OCI-LY1 (cell line): ENCODE measurements around the gene PCSK4.

Experiments
- H2AFZ ChIP-seq: fragments of 200-600 bp; sonication (generic), shearing (Covaris generic); 2 replicates; pipeline ENCODE4 v1.6.0; 2014; ENCODE audit warnings: antibody characterized with exemption, mild to moderate bottlenecking, low read length
- H3F3A ChIP-seq: fragments of 200-600 bp; sonication (generic), shearing (Covaris generic); 2 replicates; pipeline ENCODE4 v1.6.0; 2014; ENCODE audit warnings: mild to moderate bottlenecking, antibody characterized with exemption, low read length, moderate library complexity; ENCODE audit not compliant: insufficient read depth
- H3K27ac ChIP-seq: fragments of 200-600 bp; sonication (generic); 2 replicates; pipeline ENCODE4 v1.5.1; 2014; ENCODE audit warnings: low read length, mixed run types, mild to moderate bottlenecking, low read depth; ENCODE audit not compliant: poor library complexity, severe bottlenecking
- H3K27me3 ChIP-seq: fragments of 200-600 bp; sonication (generic); 2 replicates; pipeline ENCODE4 v1.6.0; 2014; ENCODE audit warnings: antibody characterized with exemption, mild to moderate bottlenecking, low read length, moderate library complexity; ENCODE audit not compliant: insufficient read depth
- H3K36me3 ChIP-seq: fragments of 200-600 bp; sonication (generic); 2 replicates; pipeline ENCODE4 v1.6.1; 2014; ENCODE audit warnings: mild to moderate bottlenecking, antibody characterized with exemption, low read length, moderate library complexity, mixed read lengths; ENCODE audit not compliant: insufficient read depth
- H3K4me1 ChIP-seq: fragments of 200-600 bp; sonication (generic); 2 replicates; pipeline ENCODE4 v1.5.1; 2014; ENCODE audit warnings: mild to moderate bottlenecking, low read length, moderate library complexity; ENCODE audit not compliant: insufficient read depth, severe bottlenecking
- H3K4me2 ChIP-seq: fragments of 200-600 bp; sonication (generic), shearing (Covaris generic); 2 replicates; pipeline ENCODE4 v1.6.1; 2014; ENCODE audit warnings: low read length
- H3K4me3 ChIP-seq: fragments of 200-600 bp; sonication (generic); 2 replicates; pipeline ENCODE4 v1.5.1; 2014; ENCODE audit warnings: low read length, low read depth, mild to moderate bottlenecking, mixed read lengths; ENCODE audit not compliant: poor library complexity, severe bottlenecking
- H3K79me2 ChIP-seq: fragments of 200-600 bp; shearing (Covaris generic); 2 replicates; pipeline ENCODE4 v1.6.1; 2016; ENCODE audit warnings: mixed run types, low read length, mixed read lengths; ENCODE audit not compliant: insufficient read depth
- H3K9ac ChIP-seq: fragments of 200-600 bp; sonication (generic), shearing (Covaris generic); 2 replicates; pipeline ENCODE4 v1.6.1; 2014; ENCODE audit warnings: mild to moderate bottlenecking, low read length, mixed read lengths
- H3K9me2 ChIP-seq: fragments of 200-600 bp; sonication (generic), shearing (Covaris generic); 2 replicates; pipeline ENCODE4 v1.6.1; 2014; ENCODE audit warnings: low read depth, mild to moderate bottlenecking, low read length, mixed read lengths
- H3K9me3 ChIP-seq: fragments of 200-600 bp; shearing (Covaris generic); 2 replicates; pipeline ENCODE4 v1.6.1; 2014; ENCODE audit warnings: low read length, mixed read lengths
- H4K20me1 ChIP-seq: fragments of 200-600 bp; sonication (generic), shearing (Covaris generic); 2 replicates; pipeline ENCODE4 v1.6.0; 2016; ENCODE audit warnings: mild to moderate bottlenecking, low read length; ENCODE audit not compliant: insufficient read depth
- CTCF ChIP-seq: fragments of 200-600 bp; sonication (generic), shearing (Covaris generic); IDR thresholded peaks from 2 replicates; pipeline ENCODE4 v1.5.1; 2017; ENCODE audit warnings: mild to moderate bottlenecking, antibody characterized with exemption, low read length, moderate library complexity, mixed read lengths
- EZH2 ChIP-seq: fragments of 200-600 bp; sonication (generic), shearing (Covaris generic); IDR thresholded peaks from 2 replicates; pipeline ENCODE4 v1.8.0; 2017; ENCODE audit warnings: borderline replicate concordance, mixed run types, mild to moderate bottlenecking, antibody characterized with exemption, low read length, moderate library complexity, mixed read lengths

Gene PCSK4

GRCh38 chr19:1433119-1434039, 56.8 kb downstream of the PCSK4 start:
- Histone ChIP-seq H3K4me2 (no peak overlapping the region), H4K20me1 (no peaks in the 10 kb centered on the region), H3K9me3 (no peaks in the 10 kb centered on the region), H3F3A (peaks cover 3% of the 10 kb centered on the region; the same call in 1 of the 2 replicates), H3K79me2 (peaks cover under 1% of the 10 kb centered on the region; the same call in 1 of the 2 replicates), H3K27ac (no peak overlapping the region), H3K27me3 (no peaks in the 10 kb centered on the region), H3K36me3 (peaks cover 67% of the 10 kb centered on the region), H2AFZ (no peak overlapping the region), H3K9ac (no peak overlapping the region), H3K9me2 (no peaks in the 10 kb centered on the region), H3K4me1 (peaks cover 7% of the 10 kb centered on the region), H3K4me3 (no peak overlapping the region)
- TF ChIP-seq EZH2 (no peak), CTCF (no peak)

- peaks cover 3% of the 10 kb centered on the region; the same call in 1 of the 2 replicates for H3F3A ChIP-seq
- no peaks in the 10 kb centered on the region for H4K20me1 ChIP-seq
- TF ChIP-seq EZH2 (no peak), CTCF (no peak)
- no peaks in the 10 kb centered on the region for H3K79me2 ChIP-seq
- no peak overlapping the region for H3K9ac ChIP-seq
- no peaks in the 10 kb centered on the region for H3K9me3 ChIP-seq
- H3K4me2 ChIP-seq: no peak overlapping the region
- H3K27ac ChIP-seq: no peak overlapping the region
- H3K4me3 ChIP-seq: no peak overlapping the region
- no peaks in the 10 kb centered on the region for H3K9me2 ChIP-seq
- peaks cover 2% of the 10 kb centered on the region for H3K4me1 ChIP-seq
- no peaks in the 10 kb centered on the region for H3K27me3 ChIP-seq
- no peak overlapping the region for H2AFZ ChIP-seq
- peaks cover 76% of the 10 kb centered on the region for H3K36me3 ChIP-seq
Observed at GRCh38 chr19:1432507-1432887, 57.7 kb downstream of the PCSK4 start.

- no peak overlapping the region for H2AFZ ChIP-seq
- H3K36me3 ChIP-seq: peaks cover 82% of the 10 kb centered on the region
- H3K27ac ChIP-seq: no peak overlapping the region
- H3K4me2 ChIP-seq: no peak overlapping the region
- no peaks in the 10 kb centered on the region for H3K27me3 ChIP-seq
- no peaks in the 10 kb centered on the region for H3K4me1 ChIP-seq
- no peak for TF ChIP-seq CTCF
- H4K20me1 ChIP-seq: no peaks in the 10 kb centered on the region
- no peaks in the 10 kb centered on the region for H3K79me2 ChIP-seq
- no peaks in the 10 kb centered on the region for H3K9me2 ChIP-seq
- no peaks in the 10 kb centered on the region for H3K9me3 ChIP-seq
- H3K4me3 ChIP-seq: no peak overlapping the region
- peaks cover 3% of the 10 kb centered on the region; the same call in 1 of the 2 replicates for H3F3A ChIP-seq
- no peak overlapping the region for H3K9ac ChIP-seq
Observed at GRCh38 chr19:1431759-1432506, 58.2 kb downstream of the PCSK4 start.
